ENCODE results near the gene RNF150.

DNA sequence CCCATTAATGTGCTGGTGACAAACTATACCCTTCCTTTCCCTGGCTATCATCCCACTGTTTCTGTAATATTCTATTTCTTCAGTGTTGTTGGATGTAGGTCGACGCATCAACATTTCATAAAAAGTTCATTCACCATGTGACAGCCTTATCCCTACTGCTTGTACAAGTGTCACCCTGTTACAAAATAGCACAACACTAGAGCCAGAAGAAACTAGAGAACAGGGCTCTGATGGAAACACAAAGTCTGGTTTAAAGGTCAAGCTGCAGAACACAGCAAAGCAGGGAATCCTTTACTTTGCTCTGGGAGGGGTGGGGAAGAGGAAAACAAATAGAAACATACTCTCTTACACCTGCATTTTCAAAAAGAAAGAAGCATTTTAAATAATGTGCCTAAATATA is 245.8 kb downstream of the RNF150 start:
- TF ChIP-seq, protein P1, sequence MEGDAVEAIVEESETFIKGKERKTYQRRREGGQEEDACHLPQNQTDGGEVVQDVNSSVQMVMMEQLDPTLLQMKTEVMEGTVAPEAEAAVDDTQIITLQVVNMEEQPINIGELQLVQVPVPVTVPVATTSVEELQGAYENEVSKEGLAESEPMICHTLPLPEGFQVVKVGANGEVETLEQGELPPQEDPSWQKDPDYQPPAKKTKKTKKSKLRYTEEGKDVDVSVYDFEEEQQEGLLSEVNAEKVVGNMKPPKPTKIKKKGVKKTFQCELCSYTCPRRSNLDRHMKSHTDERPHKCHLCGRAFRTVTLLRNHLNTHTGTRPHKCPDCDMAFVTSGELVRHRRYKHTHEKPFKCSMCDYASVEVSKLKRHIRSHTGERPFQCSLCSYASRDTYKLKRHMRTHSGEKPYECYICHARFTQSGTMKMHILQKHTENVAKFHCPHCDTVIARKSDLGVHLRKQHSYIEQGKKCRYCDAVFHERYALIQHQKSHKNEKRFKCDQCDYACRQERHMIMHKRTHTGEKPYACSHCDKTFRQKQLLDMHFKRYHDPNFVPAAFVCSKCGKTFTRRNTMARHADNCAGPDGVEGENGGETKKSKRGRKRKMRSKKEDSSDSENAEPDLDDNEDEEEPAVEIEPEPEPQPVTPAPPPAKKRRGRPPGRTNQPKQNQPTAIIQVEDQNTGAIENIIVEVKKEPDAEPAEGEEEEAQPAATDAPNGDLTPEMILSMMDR (IDR thresholded peaks at IDR 0.05), result no peak
- TF ChIP-seq POLR2A (IDR thresholded peaks at IDR 0.05), result no peak

All from adrenal gland (tissue), 5 donors.